Measurements from ENCODE around the gene DNM2.

DNA sequence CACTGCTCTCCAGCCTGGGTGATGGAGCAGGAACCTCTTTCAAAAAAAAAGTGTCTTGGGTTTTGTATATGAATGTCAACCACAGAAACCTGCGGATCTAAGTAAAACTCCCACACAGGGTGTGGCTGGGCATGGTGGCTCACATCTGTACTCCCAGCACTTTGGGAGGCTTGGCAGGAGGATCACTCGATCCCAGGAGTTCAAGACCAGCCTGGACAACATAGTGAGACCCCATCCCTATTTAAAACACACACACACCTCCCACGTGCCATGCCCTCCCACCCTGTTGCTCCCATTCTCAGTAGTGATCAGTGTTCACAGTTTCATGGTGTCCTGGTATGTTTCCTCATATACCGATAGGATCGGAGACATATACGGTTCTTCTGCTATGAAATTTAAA lies 109.0 kb downstream of the DNM2 start:
- TF ChIP-seq POLR2A (IDR thresholded peaks at IDR 0.05; ENCODE audit: low read depth, low read length) (no peak), TAF1 (IDR thresholded peaks at IDR 0.05; ENCODE audit: borderline replicate concordance, low read depth, low read length) (no peak)

Data from GM12892 (cell line).